ENCODE data around the gene CAMSAP2.

DNA sequence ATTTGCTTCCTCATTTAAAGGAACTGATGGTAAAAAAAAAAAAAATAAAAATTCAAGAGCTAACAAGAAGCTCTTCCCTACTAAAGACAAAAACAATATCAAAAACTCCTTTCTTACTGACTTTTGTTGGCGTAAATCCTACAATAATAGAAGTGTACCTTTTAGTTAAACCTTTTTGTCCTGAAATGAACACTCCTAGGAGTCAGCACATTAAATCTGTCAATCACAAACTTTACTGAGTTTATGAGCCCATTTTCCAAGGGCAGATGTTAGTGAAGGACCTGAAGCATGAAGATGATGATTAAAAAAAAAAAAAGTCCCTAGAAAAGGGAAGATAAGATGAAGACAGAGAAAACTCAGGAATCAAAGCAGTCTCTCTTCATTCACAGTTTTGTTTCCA is 46.4 kb upstream of the CAMSAP2 start:
- TF ChIP-seq, protein P1, sequence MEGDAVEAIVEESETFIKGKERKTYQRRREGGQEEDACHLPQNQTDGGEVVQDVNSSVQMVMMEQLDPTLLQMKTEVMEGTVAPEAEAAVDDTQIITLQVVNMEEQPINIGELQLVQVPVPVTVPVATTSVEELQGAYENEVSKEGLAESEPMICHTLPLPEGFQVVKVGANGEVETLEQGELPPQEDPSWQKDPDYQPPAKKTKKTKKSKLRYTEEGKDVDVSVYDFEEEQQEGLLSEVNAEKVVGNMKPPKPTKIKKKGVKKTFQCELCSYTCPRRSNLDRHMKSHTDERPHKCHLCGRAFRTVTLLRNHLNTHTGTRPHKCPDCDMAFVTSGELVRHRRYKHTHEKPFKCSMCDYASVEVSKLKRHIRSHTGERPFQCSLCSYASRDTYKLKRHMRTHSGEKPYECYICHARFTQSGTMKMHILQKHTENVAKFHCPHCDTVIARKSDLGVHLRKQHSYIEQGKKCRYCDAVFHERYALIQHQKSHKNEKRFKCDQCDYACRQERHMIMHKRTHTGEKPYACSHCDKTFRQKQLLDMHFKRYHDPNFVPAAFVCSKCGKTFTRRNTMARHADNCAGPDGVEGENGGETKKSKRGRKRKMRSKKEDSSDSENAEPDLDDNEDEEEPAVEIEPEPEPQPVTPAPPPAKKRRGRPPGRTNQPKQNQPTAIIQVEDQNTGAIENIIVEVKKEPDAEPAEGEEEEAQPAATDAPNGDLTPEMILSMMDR (IDR thresholded peaks at IDR 0.05), result no peak
- TF ChIP-seq POLR2A (IDR thresholded peaks at IDR 0.05), result no peak
